A673 (cell line): ENCODE data around the gene TMEM40. TPM values are rescaled to one million over a fixed set of nuclear protein-coding genes. Genes with fewer than 3 reads are reported as not detected.

Experiments used
- BruUV-seq: library from RNA; stranded (reverse); fragments of 400-500 nt; replicated peaks from 2 replicates; lab custom pipeline; 2021; lab: Mats Ljungman, UMichigan
- CTCF ChIA-PET: fragments of 300-600 bp; sonication (Branson Sonifier 250); formaldehyde crosslinking; loops from one replicate; lab custom pipeline; 2022; ENCODE audit warnings: antibody characterized with exemption; lab: Charles Lee
- POLR2A ChIA-PET: fragments of 300-600 bp; sonication (Branson Sonifier 250); formaldehyde crosslinking; loops from one replicate; lab custom pipeline; 2022; ENCODE audit warnings: antibody characterized with exemption; ENCODE audit not compliant: low non-redundant PET; lab: Charles Lee
- DNase-seq: peaks from one replicate; pipeline ENCODE4 v3.0.0-alpha.2; 2015; ENCODE audit warnings: low spot score
- H3K27ac ChIP-seq: fragments of 200-600 bp; sonication (generic); 2 replicates; pipeline ENCODE4 v1.5.1; 2016; ENCODE audit warnings: mixed run types, low read depth, mild to moderate bottlenecking, mixed read lengths, antibody characterized with exemption, low read length; ENCODE audit not compliant: poor library complexity, severe bottlenecking
- H3K27me3 ChIP-seq: fragments of 200-600 bp; sonication (generic); replicated peaks from 2 replicates; pipeline ENCODE4 v1.6.1; 2017; ENCODE audit warnings: mixed run types, low read depth, mild to moderate bottlenecking, mixed read lengths, antibody characterized with exemption, low read length; ENCODE audit not compliant: insufficient read depth, poor library complexity
- H3K36me3 ChIP-seq: fragments of 200-600 bp; sonication (generic); 2 replicates; pipeline ENCODE4 v1.6.1; 2016; ENCODE audit warnings: mixed run types, mild to moderate bottlenecking, mixed read lengths, antibody characterized with exemption, low read length; ENCODE audit not compliant: insufficient read depth, poor library complexity, severe bottlenecking
- H3K4me1 ChIP-seq: fragments of 200-600 bp; sonication (generic); 2 replicates; pipeline ENCODE4 v1.6.1; 2017; ENCODE audit warnings: mixed run types, mild to moderate bottlenecking, mixed read lengths, antibody characterized with exemption, low read length; ENCODE audit not compliant: insufficient read depth, poor library complexity, severe bottlenecking
- H3K4me3 ChIP-seq: fragments of 200-600 bp; sonication (generic); 2 replicates; pipeline ENCODE4 v1.5.1; 2016; ENCODE audit warnings: low read depth, mixed run types, mild to moderate bottlenecking, mixed read lengths, low read length; ENCODE audit not compliant: poor library complexity, severe bottlenecking
- H3K9me3 ChIP-seq: fragments of 200-600 bp; sonication (generic); 2 replicates; pipeline ENCODE4 v1.6.1; 2016; ENCODE audit warnings: mixed run types, low read depth, mild to moderate bottlenecking, mixed read lengths, antibody characterized with exemption, low read length; ENCODE audit not compliant: poor library complexity, severe bottlenecking
- CTCF ChIP-seq: fragments of 300-800, 200-600 bp; sonication (generic); conservative IDR thresholded peaks from 2 replicates; pipeline ENCODE4 v1.5.1; 2017; ENCODE audit warnings: low read depth, mild to moderate bottlenecking, antibody characterized with exemption, low read length, moderate library complexity, mixed read lengths
- EZH2 ChIP-seq: fragments of 200-600 bp; sonication (generic); IDR thresholded peaks from 2 replicates; pipeline ENCODE4 v1.6.1; 2017; ENCODE audit warnings: borderline replicate concordance, low read depth, mild to moderate bottlenecking, mixed read lengths, antibody characterized with exemption, low read length; ENCODE audit not compliant: poor library complexity, severe bottlenecking
- intact Hi-C: fragments of 100-400 bp; cut with micrococcal nuclease; formaldehyde crosslinking; loops from one replicate; pipeline ENCODE4 v1.10.0; 2022; ENCODE audit not compliant: unreplicated experiment
- total RNA-seq: library from RNA; stranded (reverse); gene quantifications from 2 replicates; pipeline ENCODE4 v1.2.3, GENCODE V29; 2021

The TMEM40 gene
- total RNA-seq, 1 experiment from 2014 or later, result not detected

DNA sequence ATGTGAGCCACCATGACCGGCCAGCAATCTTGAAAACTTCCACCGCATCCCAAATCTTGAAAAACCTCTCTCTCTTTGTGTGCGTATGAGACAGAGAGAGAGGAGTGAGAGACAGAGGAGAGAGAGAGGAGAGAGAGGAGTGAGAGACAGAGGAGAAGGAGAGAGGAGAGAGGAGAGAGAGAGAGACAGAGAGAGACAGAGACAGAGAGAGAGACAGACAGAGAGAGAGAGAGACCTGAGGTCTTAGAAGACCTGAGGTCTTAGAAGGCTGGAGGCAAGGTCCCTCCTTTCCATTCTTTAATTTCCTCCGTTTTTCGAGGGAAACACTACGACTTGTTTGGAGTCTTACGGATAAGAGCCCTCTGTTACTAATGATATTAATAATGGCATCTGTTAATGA is 39.5 kb downstream of the TMEM40 start:
- DNase-seq, result no peak
- no TSS peak for BruUV-seq
- Histone ChIP-seq H3K27ac (no peak overlapping the region), H3K9me3 (no peaks in the 10 kb centered on the region), H3K4me3 (no peak overlapping the region), H3K27me3 (no peaks in the 10 kb centered on the region), H3K4me1 (no peaks in the 10 kb centered on the region), H3K36me3 (no peaks in the 10 kb centered on the region)
- POLR2A ChIA-PET, result no interaction called here
- intact Hi-C loops, result no loop called here
- CTCF ChIA-PET, result interaction anchor here (0.7 kb wide), 1 partner anchor 1064 kb away, joined by 6 read pairs; no protein-coding TSS in a partner anchor
- TF ChIP-seq EZH2, result no peak
- TF ChIP-seq CTCF, result no peak

DNA sequence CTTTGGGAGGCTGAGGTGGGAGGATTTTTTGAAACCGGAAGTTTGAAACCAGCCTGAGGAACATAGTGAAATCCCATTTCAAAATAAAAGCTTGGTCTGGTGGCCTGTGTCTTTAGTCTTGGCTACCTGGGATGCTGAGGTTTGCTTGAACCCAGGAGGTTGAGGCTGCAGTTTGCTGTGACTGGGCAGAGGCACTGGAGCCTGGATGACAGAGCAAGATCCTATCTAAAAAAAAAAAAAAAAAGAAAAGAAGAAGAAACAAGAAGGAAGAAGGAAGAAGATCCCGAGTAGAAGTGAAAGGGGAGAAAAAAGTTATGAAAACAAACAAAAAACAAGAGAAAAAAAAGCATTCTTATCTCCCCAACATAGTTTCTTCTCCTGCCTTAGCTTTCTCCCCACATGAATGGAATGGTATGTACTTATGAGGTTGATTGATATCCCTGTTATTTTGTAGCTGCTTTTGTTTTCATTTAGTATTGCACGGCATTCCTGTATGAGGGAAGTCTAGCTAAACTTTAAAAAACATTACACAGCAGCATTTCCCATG is 42.4 kb downstream of the TMEM40 start:
- intact Hi-C loops, result no loop called here
- no peaks in the 10 kb centered on the region for H3K9me3 ChIP-seq
- no peak for TF ChIP-seq CTCF
- TF ChIP-seq EZH2, result no peak
- H3K36me3 ChIP-seq, result no peaks in the 10 kb centered on the region
- no peaks in the 10 kb centered on the region for H3K4me1 ChIP-seq
- no peak overlapping the region for H3K27ac ChIP-seq
- no peaks in the 10 kb centered on the region for H3K27me3 ChIP-seq
- POLR2A ChIA-PET, result no interaction called here
- BruUV-seq, result no TSS peak
- H3K4me3 ChIP-seq, result no peak overlapping the region
- CTCF ChIA-PET, result no interaction called here
- DNase-seq, result no peak

DNA sequence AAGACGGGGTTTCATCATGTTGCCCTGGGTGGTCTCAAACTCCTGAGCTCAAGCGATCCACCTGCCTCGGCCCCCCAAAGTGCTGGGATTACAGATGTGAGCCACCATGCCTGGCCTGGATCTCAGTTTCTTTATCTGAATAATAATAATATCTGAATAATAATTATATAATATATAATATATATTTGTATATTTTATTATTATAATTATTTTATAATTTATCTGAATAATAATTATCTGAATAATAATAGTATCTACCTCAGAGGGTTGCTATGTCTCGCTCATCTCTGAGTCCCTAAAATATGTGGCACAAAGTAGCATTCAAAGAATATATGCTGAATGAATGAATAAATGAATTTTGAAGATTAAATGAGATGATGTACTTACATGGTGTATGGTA is 44.8 kb downstream of the TMEM40 start:
- intact Hi-C loops, result no loop called here
- ChIA-PET POLR2A (no interaction called here), CTCF (interaction anchor here (0.6 kb wide), 1 partner anchor 21 kb away, joined by 3 read pairs; no protein-coding TSS in a partner anchor)
- Histone ChIP-seq H3K4me1 (no peaks in the 10 kb centered on the region), H3K9me3 (no peaks in the 10 kb centered on the region), H3K36me3 (no peaks in the 10 kb centered on the region), H3K27me3 (no peaks in the 10 kb centered on the region), H3K4me3 (no peak overlapping the region), H3K27ac (no peak overlapping the region)
- DNase-seq, result no peak
- no peak for TF ChIP-seq EZH2
- TF ChIP-seq CTCF, result no peak
- no TSS peak for BruUV-seq
